SW 1271 (cell line): Measurements from ENCODE around the gene POU3F2.

ENCODE experiments used
- DNase-seq, 2 experiments: peaks; one replicate each; lab custom pipeline; 2025; lab: John Stamatoyannopoulos, UW

POU3F2 gene

GRCh38 chr6:98834060-98835031, at the start of gene POU3F2:
Gene POU3F2, plus strand, starts transcription at chr6:98834574. Its CDS starts 300 bp downstream, at chr6:98834874.
- peak; percentile 86 to 95 for DNase-seq

GRCh38 chr6:98787435-98787834, 46.9 kb upstream of the POU3F2 start:
- DNase-seq = no peak

GRCh38 chr6:98787961-98788360, 46.4 kb upstream of the POU3F2 start:
- no peak for DNase-seq

DNA sequence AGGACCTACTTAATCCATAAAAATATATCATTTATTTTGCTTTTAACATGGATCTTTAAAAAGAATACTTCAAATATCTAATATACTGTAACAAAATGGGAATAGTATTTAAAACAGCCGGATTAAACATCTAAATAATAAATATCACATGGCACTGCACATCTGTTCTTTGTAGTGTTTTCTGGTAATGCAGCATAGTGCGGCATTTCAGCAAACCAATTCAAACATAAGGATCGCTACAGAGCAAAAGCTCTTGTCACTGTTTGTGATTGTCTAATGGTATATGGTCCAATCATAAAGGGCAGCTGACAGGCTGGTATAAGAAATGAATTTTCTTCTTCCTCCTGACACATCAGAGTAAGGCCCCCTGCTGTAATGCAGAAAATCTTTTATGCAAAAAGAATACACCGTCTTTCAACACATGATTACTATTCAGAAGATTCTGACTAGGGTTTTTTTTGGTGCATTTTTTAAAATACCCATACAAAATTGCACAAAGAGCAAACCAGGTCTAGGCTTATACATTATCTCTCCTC, 40.0 kb upstream of the POU3F2 start:
- no peak for DNase-seq

DNA sequence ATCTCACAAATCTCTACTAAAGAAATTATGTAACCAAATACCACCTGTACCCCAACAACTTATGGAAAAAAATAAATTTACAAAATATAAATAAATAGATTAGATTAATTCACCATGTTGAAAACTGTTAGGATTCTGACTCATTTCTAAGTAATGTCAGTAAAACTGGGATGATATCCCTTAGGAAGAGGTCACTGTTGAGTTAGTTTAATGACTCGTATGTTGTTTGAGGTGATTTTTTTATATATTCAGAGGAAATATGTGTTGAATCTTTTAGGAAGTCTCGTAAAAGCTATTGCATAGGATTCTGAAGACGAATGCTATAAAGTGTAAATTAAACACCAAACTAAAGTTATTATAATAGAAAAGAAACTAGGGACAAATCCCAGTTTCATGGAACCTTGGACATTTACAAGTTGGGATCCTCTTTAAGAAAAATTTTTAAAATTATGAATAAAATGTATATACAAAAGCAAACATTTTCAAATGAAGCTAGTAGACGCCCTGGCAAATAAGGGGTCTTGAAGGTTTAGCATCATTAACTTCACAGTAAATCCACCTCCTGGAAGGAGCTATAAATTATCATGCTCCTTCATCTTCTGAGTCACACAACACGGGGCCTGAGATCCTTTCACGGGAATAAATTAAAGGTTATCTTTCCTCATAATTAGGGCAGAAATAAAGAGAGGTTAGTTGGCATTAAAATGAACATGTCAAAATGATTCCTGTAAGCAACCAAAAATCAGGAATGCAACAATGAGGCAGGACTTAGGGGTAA, 37.0 kb upstream of the POU3F2 start:
- DNase-seq = peak in 1 of 2 experiments; percentile 13

- DNase-seq = no peak
Observed at GRCh38 chr6:98800866-98801265, 33.5 kb upstream of the POU3F2 start.

DNA sequence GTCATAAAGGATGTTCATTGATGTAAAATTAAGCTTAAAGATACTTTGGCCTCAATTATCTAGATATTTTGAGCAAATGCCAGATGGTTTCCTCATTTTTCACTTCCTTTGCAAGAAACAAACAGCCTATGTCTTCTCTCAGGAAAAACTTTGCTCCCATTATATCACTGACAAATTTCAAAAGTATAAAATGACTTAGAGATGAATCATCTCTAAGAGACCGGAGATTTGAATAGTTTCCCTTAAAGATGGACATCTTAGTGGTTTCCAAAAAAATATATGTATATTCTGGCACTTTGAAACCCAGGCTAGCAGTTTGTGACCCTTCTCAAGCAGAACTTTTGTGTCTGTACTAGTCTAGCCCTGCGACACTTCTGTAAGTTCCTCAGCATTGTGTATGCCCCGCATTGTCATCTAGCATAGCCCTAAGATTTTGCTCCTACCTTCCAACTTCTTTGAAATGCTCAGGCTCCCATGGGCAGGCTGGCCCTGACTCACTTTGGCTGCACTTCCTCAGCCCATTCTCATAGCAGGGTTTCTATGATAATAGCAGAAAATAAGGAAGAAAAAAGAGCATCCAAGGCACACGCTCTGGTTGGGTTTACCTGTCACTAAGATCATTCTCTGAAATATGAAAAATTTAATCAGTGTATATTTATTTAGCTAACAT, 25.7 kb upstream of the POU3F2 start:
- DNase-seq = peak in 1 of 2 experiments; percentile 44

DNA sequence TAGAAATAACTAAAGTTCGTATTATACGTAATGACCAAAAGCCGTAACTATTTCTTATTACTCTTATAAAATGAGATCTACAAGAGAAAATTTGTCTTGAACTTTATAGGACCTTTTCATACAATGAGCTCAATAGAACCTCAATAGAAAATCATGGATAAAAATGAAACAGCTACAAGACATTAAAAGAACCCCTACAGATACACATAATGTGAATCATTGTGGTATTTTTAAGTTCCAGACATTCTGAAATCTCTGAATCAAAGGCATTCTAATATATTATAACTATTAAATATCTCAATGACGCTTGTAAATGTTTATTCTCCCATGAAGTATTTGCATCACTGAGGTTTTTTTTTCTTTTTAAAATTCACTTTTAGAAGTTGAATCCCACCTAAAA, 22.2 kb upstream of the POU3F2 start:
- DNase-seq = no peak

- no peak for DNase-seq
Observed at GRCh38 chr6:98816799-98817198, 17.6 kb upstream of the POU3F2 start.

DNA sequence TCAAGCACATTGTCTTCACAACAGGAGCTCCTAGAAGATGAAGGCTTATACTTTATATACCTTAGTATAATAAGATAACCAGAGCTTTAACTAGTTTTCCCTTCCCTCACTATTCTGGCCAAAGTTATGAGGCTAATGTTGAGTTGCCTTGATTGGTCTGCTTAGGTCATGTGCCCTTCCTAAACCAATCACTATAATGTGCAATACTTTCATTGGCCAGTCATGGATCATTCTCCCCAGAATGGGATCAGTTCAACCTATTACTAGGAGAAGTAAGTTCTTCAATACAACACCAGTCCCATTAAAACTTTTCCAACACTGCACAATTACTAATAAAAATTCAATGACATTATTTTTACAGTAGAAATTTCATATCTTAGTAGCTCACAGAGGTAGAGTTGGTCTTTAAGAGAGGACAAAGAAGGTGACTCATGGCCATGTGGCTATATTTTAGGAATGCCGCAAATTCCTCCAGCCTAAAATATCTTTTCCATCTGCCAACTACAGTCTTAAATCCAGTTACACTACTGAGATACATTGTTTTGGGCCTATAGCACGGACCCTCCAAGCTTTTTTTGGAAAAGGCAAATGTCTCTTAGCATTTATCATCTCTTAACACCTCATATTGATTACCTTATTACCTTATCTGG, 12.5 kb upstream of the POU3F2 start:
- no peak for DNase-seq

DNA sequence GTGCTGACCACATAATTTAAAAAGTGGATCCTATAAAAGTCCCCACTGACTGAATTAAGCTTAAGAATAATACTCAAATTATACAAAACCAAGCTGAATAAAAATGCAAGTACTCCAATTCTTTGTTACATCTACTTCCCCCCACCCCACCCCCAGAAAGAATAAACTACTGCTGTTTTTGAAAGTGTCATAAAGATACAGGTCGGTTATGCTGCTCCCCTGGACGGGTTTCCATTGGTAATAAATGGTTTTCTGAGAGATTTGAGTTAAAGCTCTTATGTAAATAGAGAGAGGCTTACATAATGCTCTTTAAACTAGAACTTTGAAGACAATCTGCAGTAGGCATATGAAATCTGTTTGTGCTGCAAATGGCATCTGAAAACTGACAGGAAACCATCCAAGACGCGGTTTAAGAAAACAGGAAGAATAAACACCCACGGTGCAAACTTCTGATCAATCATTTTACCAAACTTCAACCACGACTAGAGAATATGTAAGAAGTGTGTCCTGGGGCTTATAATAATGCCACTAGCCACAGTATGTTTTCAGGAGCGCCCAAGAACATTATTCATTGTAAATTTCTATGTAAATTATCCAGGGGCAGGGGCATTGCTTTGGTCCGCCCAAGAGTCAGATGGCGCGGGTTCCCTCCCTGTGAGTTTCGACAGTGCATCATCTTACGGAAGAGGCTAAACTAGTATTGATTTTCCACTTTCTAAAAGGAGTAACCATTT, 10.8 kb upstream of the POU3F2 start:
- DNase-seq = no peak

GRCh38 chr6:98824162-98824901, 10.0 kb upstream of the POU3F2 start:
- no peak for DNase-seq

DNA sequence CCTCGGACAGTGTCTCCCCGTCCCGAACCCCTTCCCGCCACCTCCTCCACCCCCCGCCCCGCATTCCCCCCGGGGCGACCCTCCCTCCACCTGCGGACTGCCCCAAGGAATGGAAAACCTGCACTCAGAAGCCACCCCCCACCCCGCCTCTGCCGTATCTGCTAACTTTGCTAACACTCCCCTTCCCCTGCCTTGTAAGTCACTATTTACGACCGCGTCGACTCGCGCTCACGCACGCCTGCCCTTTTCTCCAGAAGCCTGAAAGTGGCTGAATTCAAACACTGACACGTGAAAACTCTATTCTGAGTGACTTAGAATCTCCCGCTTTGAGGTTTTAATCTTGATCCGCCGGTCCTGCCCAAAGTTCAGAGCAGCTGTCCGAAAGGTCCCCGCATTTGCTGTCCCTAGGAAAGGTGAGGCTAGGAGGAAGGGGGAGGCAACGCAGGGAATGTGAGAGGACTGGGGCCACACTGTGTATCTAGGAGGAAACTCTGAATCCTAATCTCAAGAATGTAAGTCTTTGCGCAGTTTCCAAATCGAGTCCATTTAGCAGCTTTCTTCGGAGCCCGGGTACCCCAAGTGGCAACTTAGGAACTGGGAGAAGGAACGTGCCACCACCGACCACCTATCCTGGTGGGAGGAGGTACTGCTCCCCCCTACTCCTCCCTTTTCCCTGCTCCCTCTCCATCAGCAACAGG, 9.3 kb upstream of the POU3F2 start:
- DNase-seq = no peak

- no peak for DNase-seq
Observed at GRCh38 chr6:98825600-98826230, 8.7 kb upstream of the POU3F2 start.

DNA sequence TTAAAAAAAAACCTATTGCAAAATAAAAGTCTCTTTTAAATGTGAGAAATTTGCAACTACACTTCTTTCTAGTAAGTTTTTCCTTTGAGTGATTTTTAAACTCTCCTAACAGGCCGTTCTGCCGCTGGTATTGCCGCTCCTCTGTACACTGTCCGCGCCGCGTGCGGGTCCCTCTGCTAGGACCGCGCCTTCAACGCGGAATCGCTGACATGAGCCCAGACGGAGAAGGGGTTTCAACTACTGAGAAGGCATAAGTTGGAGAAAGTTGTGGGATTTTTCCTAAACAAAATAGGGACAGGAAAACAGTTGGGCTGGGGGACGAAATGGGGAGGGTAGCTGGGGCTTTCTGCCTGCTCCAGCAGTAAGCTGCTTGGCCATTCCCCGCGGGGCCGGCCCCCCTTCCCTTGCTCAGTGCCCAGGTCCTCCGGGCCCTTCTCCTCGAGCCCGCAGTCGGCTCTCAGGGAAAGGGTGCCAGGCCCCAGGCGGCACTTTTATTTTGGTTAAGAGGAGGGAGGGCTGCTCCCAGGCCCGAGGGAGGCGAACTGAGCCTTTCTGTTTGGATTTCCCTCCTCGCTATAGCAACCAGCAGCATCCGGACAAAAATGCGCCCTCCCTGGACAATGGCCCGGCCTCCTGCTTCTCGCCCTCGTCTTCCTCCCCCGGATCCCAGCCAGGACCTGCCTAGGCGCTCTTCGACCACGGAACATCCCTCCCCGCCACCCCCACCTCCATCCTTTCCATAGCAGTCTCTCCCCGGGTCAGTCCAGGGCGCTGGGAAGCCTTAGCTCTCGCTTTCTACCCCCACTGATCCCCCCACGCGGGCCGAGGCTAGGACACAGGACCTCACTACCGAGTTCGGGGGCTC, 6.8 kb upstream of the POU3F2 start:
- DNase-seq = no peak

- DNase-seq = no peak
Observed at GRCh38 chr6:98828211-98828788, 6.1 kb upstream of the POU3F2 start.

GRCh38 chr6:98828941-98829411, 5.4 kb upstream of the POU3F2 start:
- no peak for DNase-seq

GRCh38 chr6:98830146-98830545, 4.2 kb upstream of the POU3F2 start:
- DNase-seq = no peak
